ENCODE results near the gene LTC4S.

GRCh38 chr5:179819296-179820126 is 25.7 kb downstream of the LTC4S start:
- TF ChIP-seq CTCF (IDR thresholded peaks at IDR 0.05) (no peak), POLR2A (IDR thresholded peaks at IDR 0.05) (no peak)
